HEK293 (cell line): ENCODE results near the gene KIF14.

Experiments used
- PRDM10 ChIP-seq: fragments of 450-650 bp; formaldehyde crosslinking; IDR thresholded peaks from 2 replicates; pipeline ENCODE4 v1.5.1; 2016; ENCODE audit warnings: missing biosample characterization, missing genetic modification characterization
- ZNF777 ChIP-seq: fragments of 450-650 bp; formaldehyde crosslinking; IDR thresholded peaks from 2 replicates; pipeline ENCODE4 v1.5.1; 2017; ENCODE audit warnings: missing biosample characterization, missing genetic modification characterization, borderline replicate concordance
- TF ChIP-seq, protein P1 (sequence below): fragments of 450-650 bp; formaldehyde crosslinking; IDR thresholded peaks from 2 replicates; pipeline ENCODE4 v1.5.1; 2016; ENCODE audit warnings: missing biosample characterization, missing genetic modification characterization

GRCh38 chr1:200524092-200524491, 96.5 kb downstream of the KIF14 start:
- no peak for TF ChIP-seq ZNF777 (tag by site-specific recombination)
- TF ChIP-seq PRDM10 (tag by site-specific recombination), result no peak
- TF ChIP-seq, protein P1, sequence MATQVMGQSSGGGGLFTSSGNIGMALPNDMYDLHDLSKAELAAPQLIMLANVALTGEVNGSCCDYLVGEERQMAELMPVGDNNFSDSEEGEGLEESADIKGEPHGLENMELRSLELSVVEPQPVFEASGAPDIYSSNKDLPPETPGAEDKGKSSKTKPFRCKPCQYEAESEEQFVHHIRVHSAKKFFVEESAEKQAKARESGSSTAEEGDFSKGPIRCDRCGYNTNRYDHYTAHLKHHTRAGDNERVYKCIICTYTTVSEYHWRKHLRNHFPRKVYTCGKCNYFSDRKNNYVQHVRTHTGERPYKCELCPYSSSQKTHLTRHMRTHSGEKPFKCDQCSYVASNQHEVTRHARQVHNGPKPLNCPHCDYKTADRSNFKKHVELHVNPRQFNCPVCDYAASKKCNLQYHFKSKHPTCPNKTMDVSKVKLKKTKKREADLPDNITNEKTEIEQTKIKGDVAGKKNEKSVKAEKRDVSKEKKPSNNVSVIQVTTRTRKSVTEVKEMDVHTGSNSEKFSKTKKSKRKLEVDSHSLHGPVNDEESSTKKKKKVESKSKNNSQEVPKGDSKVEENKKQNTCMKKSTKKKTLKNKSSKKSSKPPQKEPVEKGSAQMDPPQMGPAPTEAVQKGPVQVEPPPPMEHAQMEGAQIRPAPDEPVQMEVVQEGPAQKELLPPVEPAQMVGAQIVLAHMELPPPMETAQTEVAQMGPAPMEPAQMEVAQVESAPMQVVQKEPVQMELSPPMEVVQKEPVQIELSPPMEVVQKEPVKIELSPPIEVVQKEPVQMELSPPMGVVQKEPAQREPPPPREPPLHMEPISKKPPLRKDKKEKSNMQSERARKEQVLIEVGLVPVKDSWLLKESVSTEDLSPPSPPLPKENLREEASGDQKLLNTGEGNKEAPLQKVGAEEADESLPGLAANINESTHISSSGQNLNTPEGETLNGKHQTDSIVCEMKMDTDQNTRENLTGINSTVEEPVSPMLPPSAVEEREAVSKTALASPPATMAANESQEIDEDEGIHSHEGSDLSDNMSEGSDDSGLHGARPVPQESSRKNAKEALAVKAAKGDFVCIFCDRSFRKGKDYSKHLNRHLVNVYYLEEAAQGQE (tag by site-specific recombination), result no peak
